HUES48 (cell line): ENCODE measurements around the gene RIOX2.

Experiments
- H3K27ac ChIP-seq: one replicate; pipeline ENCODE4 v1.7.0; 2013; ENCODE audit warnings: low read depth, low read length, inconsistent platforms
- H3K27me3 ChIP-seq: 2 replicates; pipeline ENCODE4 v1.6.1; 2013; ENCODE audit warnings: mild to moderate bottlenecking, low read length; ENCODE audit not compliant: control insufficient read depth, insufficient read depth
- H3K36me3 ChIP-seq: 2 replicates; pipeline ENCODE4 v1.6.1; 2013; ENCODE audit warnings: low read length; ENCODE audit not compliant: control insufficient read depth, insufficient read depth
- H3K4me1 ChIP-seq: 2 replicates; pipeline ENCODE4 v1.6.1; 2013; ENCODE audit warnings: mild to moderate bottlenecking, low read length; ENCODE audit not compliant: control insufficient read depth, insufficient read depth
- H3K4me3 ChIP-seq: 2 replicates; pipeline ENCODE4 v1.5.1; 2013; ENCODE audit warnings: mild to moderate bottlenecking, low read depth, low read length
- H3K9ac ChIP-seq: 2 replicates; pipeline ENCODE4 v1.6.1; 2013; ENCODE audit warnings: mild to moderate bottlenecking, low read depth, low read length, moderate library complexity
- H3K9me3 ChIP-seq: 2 replicates; pipeline ENCODE4 v1.6.1; 2013; ENCODE audit warnings: low read length; ENCODE audit not compliant: control insufficient read depth, insufficient read depth

The RIOX2 gene

DNA sequence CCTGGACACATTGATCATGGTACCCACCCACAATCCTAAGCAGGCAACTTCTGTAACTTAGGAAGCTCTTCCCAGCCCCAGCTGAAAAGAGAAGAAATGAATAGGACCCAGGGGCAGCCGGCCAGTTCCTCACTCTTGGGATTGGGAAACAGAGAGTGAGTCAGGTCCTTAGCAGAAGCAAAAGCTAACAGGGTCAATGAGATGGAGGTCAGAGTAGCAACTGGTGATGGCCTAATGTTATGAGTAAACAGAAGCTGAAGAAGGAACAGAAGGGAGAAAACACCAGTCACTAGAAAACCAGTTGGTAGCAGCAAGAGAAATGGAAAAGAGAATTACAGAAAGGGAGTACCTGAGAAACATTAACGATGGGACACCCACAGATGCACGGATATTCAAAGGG lies 20.0 kb downstream of the RIOX2 start:
- no peak overlapping the region for H3K27ac ChIP-seq
- H3K9me3 ChIP-seq, result no peaks in the 10 kb centered on the region
- no peak overlapping the region for H3K9ac ChIP-seq
- no peaks in the 10 kb centered on the region for H3K4me1 ChIP-seq
- H3K27me3 ChIP-seq, result no peaks in the 10 kb centered on the region
- H3K4me3 ChIP-seq, result no peak overlapping the region
- H3K36me3 ChIP-seq, result peaks cover 11% of the 10 kb centered on the region; the same call in 1 of the 2 replicates

DNA sequence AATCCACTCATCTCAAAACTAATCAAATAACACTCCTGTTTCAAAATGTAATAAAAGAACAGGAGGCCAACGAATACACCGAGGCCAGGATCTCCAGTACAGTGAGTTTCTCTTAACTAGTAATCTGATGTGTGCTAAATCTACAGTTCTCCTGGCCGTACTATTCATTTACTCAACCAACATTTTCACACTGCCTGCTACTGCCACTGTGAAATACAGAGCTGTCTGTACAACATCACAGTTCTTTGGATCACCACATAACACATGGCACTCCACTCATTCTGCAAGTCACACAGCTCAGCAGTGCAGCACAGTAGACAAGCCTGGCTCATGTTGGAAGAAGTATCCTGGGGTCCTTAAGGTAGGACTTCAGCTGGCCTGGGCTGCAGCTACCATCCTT lies 21.9 kb downstream of the RIOX2 start:
- no peak overlapping the region for H3K9ac ChIP-seq
- peaks cover 20% of the 10 kb centered on the region for H3K36me3 ChIP-seq
- no peak overlapping the region for H3K27ac ChIP-seq
- H3K27me3 ChIP-seq, result no peaks in the 10 kb centered on the region
- H3K4me1 ChIP-seq, result no peaks in the 10 kb centered on the region
- no peak overlapping the region for H3K4me3 ChIP-seq
- no peaks in the 10 kb centered on the region for H3K9me3 ChIP-seq

DNA sequence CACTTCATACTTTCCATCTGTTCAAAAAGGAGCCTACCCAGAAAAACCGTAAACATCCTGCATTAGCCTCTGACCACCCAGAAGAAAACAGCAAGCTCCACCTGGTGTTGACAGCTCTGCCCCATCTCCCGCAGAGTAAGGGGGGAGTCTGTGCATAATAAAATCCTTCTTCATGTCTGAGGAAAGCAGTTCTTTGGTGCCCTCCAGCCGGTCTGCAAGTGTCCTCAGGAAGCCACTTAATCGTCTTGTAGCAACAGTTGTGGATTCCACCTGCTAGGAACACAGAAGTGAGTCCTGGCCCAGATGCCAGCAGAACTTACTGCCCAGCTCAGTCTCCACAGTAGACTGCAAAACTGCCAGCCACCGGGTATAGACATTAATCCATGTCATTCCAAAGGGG lies 22.5 kb downstream of the RIOX2 start:
- H3K4me3 ChIP-seq, result no peak overlapping the region
- no peaks in the 10 kb centered on the region for H3K4me1 ChIP-seq
- no peak overlapping the region for H3K9ac ChIP-seq
- peaks cover 26% of the 10 kb centered on the region for H3K36me3 ChIP-seq
- no peaks in the 10 kb centered on the region for H3K9me3 ChIP-seq
- H3K27me3 ChIP-seq, result no peaks in the 10 kb centered on the region
- H3K27ac ChIP-seq, result no peak overlapping the region

DNA sequence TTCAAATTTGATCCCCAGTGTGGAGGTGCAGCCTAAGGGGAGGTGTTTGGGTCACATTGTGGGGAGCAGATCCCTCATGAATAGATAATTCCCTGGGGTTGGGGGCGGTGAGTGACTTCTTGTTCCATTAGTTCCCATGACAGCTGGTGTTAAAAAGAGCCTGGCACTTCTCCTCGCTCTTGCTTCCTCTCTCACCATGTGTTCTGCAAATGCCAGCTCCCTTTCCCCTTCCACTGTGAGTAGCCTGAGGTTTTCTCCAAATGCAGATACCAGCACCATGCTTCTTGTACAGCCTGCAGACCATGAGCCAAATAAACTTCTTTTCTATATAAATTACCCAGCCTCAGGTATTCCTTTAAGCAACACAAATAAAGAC lies 23.1 kb downstream of the RIOX2 start:
- no peak overlapping the region for H3K4me3 ChIP-seq
- no peak overlapping the region for H3K9ac ChIP-seq
- no peak overlapping the region for H3K27ac ChIP-seq
- H3K4me1 ChIP-seq, result no peaks in the 10 kb centered on the region
- no peaks in the 10 kb centered on the region for H3K27me3 ChIP-seq
- peaks cover 27% of the 10 kb centered on the region for H3K36me3 ChIP-seq
- H3K9me3 ChIP-seq, result no peaks in the 10 kb centered on the region

DNA sequence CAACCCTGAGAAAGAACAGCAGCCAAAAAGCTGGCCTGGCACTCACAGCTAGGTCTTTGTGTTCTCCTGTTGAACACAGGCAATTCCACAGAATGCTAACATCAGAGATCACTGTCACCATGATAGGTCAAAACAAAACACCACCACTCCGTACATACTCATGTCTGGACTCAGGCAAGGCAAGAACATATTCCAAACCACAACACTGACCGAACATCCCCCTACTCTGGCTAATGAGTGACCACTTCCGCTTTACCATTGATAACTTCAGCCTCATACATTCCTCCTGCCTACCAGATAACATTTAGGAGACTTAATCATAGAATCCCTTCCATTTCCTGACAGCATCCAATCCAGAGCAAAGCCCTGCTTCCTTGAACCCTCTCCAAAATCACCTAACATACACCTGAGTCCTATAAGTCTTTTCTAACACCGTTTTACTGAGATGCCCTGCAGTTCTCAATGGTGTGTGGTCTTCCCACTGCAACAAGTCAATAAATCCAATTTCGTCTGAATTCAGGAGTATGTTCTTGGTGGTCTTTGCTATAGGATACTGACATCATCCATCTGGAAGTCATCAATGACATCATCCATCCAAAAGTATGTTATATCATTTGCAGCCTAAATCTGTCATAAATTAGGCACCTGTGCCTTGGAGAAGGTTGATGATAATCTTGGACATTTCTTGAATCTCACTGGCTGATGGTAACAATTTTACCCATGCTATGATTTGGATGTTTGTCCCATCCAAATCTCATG lies 23.7 kb downstream of the RIOX2 start:
- no peaks in the 10 kb centered on the region for H3K9me3 ChIP-seq
- H3K27ac ChIP-seq, result no peak overlapping the region
- H3K27me3 ChIP-seq, result no peaks in the 10 kb centered on the region
- H3K4me3 ChIP-seq, result no peak overlapping the region
- H3K36me3 ChIP-seq, result peaks cover 31% of the 10 kb centered on the region
- no peak overlapping the region for H3K9ac ChIP-seq
- H3K4me1 ChIP-seq, result no peaks in the 10 kb centered on the region

DNA sequence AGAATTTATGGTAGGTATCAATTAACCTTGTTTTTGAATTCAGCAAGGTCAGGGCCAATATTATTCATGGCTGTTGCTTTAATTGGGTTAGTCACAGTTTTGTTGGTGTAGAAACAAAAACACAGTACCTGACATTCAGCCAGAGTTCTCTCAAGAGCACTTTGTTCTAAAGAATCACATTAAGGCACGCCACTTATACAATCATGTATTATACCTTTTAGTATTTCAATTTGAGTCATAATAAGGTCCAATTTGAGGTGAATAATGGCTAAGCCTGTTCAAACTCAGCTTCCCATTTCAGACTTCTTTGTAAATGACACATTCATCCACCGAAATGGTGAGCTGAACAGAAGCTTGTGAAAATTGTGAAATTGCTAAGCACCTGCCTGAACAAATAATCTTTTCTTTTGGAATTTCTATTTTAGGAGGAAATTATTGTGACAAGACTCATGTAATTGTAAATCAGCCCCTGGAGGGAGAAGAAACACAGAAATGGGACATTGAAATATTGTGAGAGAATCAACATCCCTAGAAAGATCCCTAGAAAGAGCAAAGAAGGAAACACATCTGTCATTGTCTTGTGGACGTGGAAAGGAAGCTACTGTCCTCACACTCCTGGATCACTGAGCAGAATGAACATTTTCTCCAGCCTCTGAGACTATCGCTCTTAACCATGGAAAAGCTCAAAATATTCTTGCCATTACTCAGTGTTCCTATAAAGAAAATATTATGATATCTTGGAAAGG lies 29.3 kb downstream of the RIOX2 start:
- Histone ChIP-seq H3K4me1 (no peaks in the 10 kb centered on the region), H3K27ac (no peak overlapping the region), H3K9ac (no peak overlapping the region), H3K9me3 (no peaks in the 10 kb centered on the region), H3K27me3 (no peaks in the 10 kb centered on the region), H3K36me3 (peaks cover 43% of the 10 kb centered on the region), H3K4me3 (no peak overlapping the region)

DNA sequence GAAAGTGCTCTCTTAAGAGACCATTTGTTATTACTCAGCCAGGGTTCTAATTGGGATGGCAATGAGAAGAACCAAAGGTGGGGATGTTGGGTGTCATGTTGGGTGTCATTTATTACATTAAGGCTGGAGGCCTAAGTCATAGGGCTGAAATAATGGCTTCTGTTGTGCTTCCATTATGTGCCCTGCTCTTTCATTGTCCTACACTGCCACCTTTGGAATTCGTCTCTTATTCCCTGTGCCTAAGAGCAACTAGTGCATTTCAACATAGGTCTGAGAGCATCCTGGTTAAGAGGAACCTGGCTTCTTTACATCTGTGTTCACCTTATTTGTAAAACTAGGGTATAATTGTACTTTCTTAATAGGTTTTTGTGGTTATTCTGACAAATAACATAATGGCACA lies 32.2 kb downstream of the RIOX2 start:
- no peak overlapping the region for H3K9ac ChIP-seq
- no peaks in the 10 kb centered on the region for H3K27me3 ChIP-seq
- no peak overlapping the region for H3K27ac ChIP-seq
- H3K9me3 ChIP-seq, result no peaks in the 10 kb centered on the region
- H3K4me1 ChIP-seq, result no peaks in the 10 kb centered on the region
- no peak overlapping the region for H3K4me3 ChIP-seq
- H3K36me3 ChIP-seq, result peaks cover 31% of the 10 kb centered on the region

DNA sequence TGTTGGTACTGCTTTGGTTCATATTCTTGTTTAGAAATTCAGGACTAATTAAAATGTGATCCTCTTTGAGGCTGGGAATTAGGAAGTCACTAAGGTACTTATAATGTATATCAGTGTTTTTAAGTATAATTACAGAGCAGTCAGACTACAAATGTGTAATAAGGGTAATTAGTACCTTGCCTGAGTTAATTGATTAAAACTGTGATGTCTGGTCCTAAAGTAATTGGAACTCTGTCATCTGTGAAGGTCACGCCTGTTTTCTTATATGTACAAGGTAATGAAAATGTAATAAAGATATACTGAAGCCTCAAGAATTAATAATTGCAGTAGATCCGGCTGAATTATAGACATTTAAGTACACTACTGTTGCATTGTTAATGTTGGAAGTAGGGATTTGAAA lies 32.8 kb downstream of the RIOX2 start:
- Histone ChIP-seq H3K9me3 (no peaks in the 10 kb centered on the region), H3K27ac (no peak overlapping the region), H3K4me1 (no peaks in the 10 kb centered on the region), H3K4me3 (no peak overlapping the region), H3K36me3 (peaks cover 28% of the 10 kb centered on the region), H3K27me3 (no peaks in the 10 kb centered on the region), H3K9ac (no peak overlapping the region)

DNA sequence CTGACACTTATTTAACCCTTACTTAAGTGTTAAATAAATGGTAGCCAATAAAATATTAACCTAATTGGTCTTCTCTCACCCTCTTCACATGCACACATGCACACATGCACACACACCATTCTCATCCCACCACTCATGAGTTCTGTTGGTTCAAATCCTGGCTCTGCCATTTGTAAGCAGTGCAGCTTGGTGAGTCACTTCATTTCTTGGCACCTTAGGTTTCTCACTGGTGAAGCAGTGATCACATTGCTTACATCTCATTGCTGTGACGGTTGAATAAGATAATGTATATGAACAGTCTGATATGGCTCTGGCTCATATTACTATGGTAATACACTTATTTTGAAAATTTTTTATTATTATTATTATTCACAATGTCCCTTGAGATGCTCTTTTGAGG lies 33.8 kb downstream of the RIOX2 start:
- Histone ChIP-seq H3K9me3 (no peaks in the 10 kb centered on the region), H3K4me1 (no peaks in the 10 kb centered on the region), H3K4me3 (no peak overlapping the region), H3K36me3 (peaks cover 26% of the 10 kb centered on the region), H3K27me3 (no peaks in the 10 kb centered on the region), H3K27ac (no peak overlapping the region), H3K9ac (no peak overlapping the region)

DNA sequence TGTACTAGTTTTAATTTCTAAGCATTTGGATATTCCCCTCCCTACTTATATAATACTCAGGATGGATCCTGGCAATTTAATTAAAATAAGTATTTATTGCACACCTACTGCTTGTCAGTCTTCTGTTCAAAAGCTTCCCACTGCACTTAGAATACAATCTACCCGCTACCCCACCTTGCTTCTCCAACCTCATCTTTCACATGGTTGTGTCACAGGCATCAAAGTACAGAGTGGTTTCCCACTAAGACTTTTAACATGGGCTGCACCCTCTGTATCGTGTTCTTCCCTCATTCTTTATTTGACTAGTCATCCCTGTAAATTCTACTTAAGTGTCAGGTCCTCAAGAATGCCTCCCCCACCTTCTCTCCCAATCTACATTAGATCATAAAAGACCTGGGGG lies 35.0 kb downstream of the RIOX2 start:
- no peak overlapping the region for H3K27ac ChIP-seq
- H3K9me3 ChIP-seq, result no peaks in the 10 kb centered on the region
- no peaks in the 10 kb centered on the region for H3K27me3 ChIP-seq
- H3K9ac ChIP-seq, result no peak overlapping the region
- H3K4me1 ChIP-seq, result no peaks in the 10 kb centered on the region
- H3K4me3 ChIP-seq, result no peak overlapping the region
- H3K36me3 ChIP-seq, result peaks cover 18% of the 10 kb centered on the region

DNA sequence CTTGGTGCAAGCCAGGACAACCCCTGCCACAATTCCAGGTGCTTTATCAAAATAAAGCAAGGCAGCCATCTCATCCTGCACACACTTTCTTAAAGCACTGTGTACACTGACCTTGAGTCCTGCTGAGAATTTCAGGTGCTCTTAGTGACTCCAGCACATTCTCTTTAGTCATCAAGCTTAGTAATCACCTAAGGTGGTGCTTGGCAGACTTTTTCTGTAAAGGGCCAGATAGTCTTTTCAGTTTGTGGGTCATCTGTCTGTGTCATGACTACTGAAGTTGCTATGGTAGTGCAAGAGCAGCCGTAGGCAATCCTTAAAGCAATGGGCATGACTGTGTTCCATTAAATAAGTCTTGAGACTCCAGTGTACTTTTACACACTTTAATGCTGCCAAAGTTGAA lies 36.4 kb downstream of the RIOX2 start:
- no peaks in the 10 kb centered on the region for H3K27me3 ChIP-seq
- no peaks in the 10 kb centered on the region for H3K9me3 ChIP-seq
- H3K36me3 ChIP-seq, result peaks cover 8% of the 10 kb centered on the region
- H3K9ac ChIP-seq, result no peak overlapping the region
- H3K4me3 ChIP-seq, result no peak overlapping the region
- H3K27ac ChIP-seq, result no peak overlapping the region
- no peaks in the 10 kb centered on the region for H3K4me1 ChIP-seq
